Pancreas (tissue), 10 donors: ENCODE results near the gene CHID1. TPM values are rescaled to one million over a fixed set of nuclear protein-coding genes. Genes with fewer than 3 reads are reported as not detected.

Experiments used
- ATAC-seq, 4 donors: fragments of 200-7000 bp; cut with Tn5 transposase; one replicate each; pipeline versions ENCODE4 v1.8.0 to v1.9.1; 2020; ENCODE audit warnings: mild to moderate bottlenecking in 4 of 4, moderate library complexity in 4 of 4
- DNase-seq, 6 donors: peaks; one replicate each; pipeline ENCODE4 v3.0.0-alpha.2; 2020
- FAIRE-seq: peaks from 2 replicates; lab custom pipeline; 2012; peaks lifted over from hg19 to GRCh38; lab: Jason Lieb, UNC
- H3K27ac ChIP-seq, 4 donors: fragments of 200-600 bp; sonication (generic); 1 replicate in 3 of 4; 2 replicates in 1 of 4; pipeline versions ENCODE4 v1.5.0 to v1.8.0; 2020
- H3K27me3 ChIP-seq, 4 donors: fragments of 200-600 bp; one replicate each; pipeline ENCODE4 v1.8.0; 2021
- H3K36me3 ChIP-seq, 3 donors: fragments of 200-600 bp; sonication (generic) in 1 of 3; one replicate each; pipeline versions ENCODE4 v1.5.0 to v1.8.0; 2020 to 2021
- H3K4me1 ChIP-seq, 3 donors: fragments of 200-600 bp; one replicate each; pipeline ENCODE4 v1.8.0; 2021
- H3K4me3 ChIP-seq, 4 donors: fragments of 200-600 bp; sonication (generic) in 2 of 4; one replicate each; pipeline versions ENCODE4 v1.5.0 to v1.8.0; 2020 to 2021
- H3K9me3 ChIP-seq, 4 donors: fragments of 200-600 bp; one replicate each; pipeline ENCODE4 v1.8.0; 2021
- WGBS, 2 donors: extraction: QIAGEN DNeasy Blood & Tissue Kit; methylation state at CpG; one replicate each; pipeline ENCODE4 v1.1.7; 2013; 5-methylcytosine and 5-hydroxymethylcytosine counted together
- intact Hi-C, 3 donors: fragments of 100-400 bp; cut with DNase I; formaldehyde crosslinking; loops; one replicate each; pipeline versions ENCODE4 v1.11.1 to v1.14.2; 2022
- polyA plus RNA-seq, 2 donors: library from polyadenylated mRNA; stranded (reverse); fragments of 200-250 nt; gene quantifications; one replicate each; pipeline ENCODE4 v1.2.3, GENCODE V29; 2013
- total RNA-seq, 6 donors: library from RNA; stranded (reverse); fragmentation: NEBNext Ultra II Directional in 4 of 6; extraction: Animal tissue kit (Norgen Biotek cat#: 25700) in 4 of 6; gene quantifications; one replicate each; pipeline versions ENCODE4 v1.2.1 to v1.2.4, GENCODE V29; 2021 to 2023
- TF ChIP-seq, protein P1 (sequence below), 4 donors: fragments of 200-600 bp; sonication (generic) in 3 of 4; IDR thresholded peaks; one replicate each; pipeline versions ENCODE4 v1.5.0 to v1.8.0; 2021; ENCODE audit warnings: antibody characterized with exemption in 4 of 4
- donor health status: healthy with polysubstance abuse.
- donor health status: DM: no; HTN: no; CAD: no; lungs with moderate emphysema.
- donor health status: DM: no; HTN: no; CAD: no.
- donor health status: control.
- donor health status: control.
- donor health status: Bipolar disorder and iron deficiency.
- donor health status: DM: yes; HTN: yes; CAD: no.
- donor health status: DM: no; HTN: no; CAD: no.
- donor health status: DM: no; HTN: no; CAD: no.
- donor health status: DM: yes; HTN: yes; CAD: no.

The CHID1 gene
- total and polyA plus RNA-seq, 8 donors: 41.7 to 86.0 (median 62.1) TPM

DNA sequence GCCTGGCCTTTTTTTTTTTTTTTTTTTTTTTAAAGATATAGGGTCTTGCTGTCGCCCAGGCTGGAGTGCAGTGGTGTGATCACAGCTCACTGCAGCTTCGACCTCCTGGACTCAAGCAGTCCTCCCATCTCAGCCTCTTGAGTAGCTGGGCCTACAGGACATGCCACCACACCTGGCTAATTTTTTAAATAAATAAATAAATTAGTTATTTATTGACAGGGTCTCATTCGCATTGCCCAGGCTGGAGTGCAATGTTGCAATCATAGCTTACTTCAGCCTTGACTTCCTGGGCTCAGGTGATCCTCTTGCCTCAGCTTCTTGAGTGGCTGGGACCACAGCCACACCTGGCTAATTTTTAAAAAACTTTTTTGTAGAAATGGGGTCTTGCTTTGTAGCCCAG is 25.6 kb upstream of the CHID1 start:
- no peak for FAIRE-seq

DNA sequence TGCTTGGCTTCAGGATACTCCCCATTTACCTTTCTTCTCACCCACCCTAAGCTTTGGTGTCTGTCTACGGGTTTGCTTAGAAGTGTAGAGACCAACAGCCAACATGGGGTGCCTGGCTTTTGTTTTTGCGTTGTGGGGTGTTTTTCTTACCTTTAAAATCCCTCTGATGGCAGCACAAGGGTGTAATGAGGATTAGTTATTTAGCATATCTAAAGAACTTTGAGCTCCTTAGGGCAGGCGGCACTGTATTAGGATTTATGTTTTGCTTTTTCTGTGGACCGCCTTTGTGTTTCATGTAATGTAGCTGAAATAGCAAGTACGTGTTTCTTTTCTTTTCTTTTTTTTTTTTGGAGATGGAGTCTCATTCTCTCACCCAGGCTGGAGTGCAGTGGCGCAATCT is 23.9 kb upstream of the CHID1 start:
- Histone ChIP-seq H3K27ac (no peak overlapping the region), H3K4me3 (no peak overlapping the region), H3K27me3 (no peaks in the 10 kb centered on the region), H3K9me3 (no peaks in the 10 kb centered on the region), H3K4me1 (peaks cover 8 to 15% (median 10%) of the 10 kb centered on the region in 3 donors), H3K36me3 (no peaks in the 10 kb centered on the region)
- WGBS, 2 donors: 81 to 82% methylated on average over 6 of the region's 6 CpGs
- intact Hi-C loops: no loop called here
- FAIRE-seq (no peak), DNase-seq (no peak), ATAC-seq (no peak)
- TF ChIP-seq, protein P1, sequence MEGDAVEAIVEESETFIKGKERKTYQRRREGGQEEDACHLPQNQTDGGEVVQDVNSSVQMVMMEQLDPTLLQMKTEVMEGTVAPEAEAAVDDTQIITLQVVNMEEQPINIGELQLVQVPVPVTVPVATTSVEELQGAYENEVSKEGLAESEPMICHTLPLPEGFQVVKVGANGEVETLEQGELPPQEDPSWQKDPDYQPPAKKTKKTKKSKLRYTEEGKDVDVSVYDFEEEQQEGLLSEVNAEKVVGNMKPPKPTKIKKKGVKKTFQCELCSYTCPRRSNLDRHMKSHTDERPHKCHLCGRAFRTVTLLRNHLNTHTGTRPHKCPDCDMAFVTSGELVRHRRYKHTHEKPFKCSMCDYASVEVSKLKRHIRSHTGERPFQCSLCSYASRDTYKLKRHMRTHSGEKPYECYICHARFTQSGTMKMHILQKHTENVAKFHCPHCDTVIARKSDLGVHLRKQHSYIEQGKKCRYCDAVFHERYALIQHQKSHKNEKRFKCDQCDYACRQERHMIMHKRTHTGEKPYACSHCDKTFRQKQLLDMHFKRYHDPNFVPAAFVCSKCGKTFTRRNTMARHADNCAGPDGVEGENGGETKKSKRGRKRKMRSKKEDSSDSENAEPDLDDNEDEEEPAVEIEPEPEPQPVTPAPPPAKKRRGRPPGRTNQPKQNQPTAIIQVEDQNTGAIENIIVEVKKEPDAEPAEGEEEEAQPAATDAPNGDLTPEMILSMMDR (IDR thresholded peaks at IDR 0.05): no peak

More for the DNA sequence above, 25.6 kb upstream of the CHID1 start:
- Histone ChIP-seq H3K27me3 (no peaks in the 10 kb centered on the region), H3K4me3 (no peak overlapping the region), H3K27ac (peak overlapping the region in 2 of 4 donors; percentile 30 to 31), H3K4me1 (peaks cover 9 to 12% (median 10%) of the 10 kb centered on the region in 3 donors), H3K36me3 (no peaks in the 10 kb centered on the region), H3K9me3 (no peaks in the 10 kb centered on the region)
- WGBS, 2 donors: 59 to 66% methylated on average over 3 of the region's 3 CpGs
- ATAC-seq: peak; percentile 39 to 57 (median 46)
- intact Hi-C loops: no loop called here
- DNase-seq: peak in 1 of 6 donors; percentile 13
- TF ChIP-seq, protein P1 (IDR thresholded peaks at IDR 0.05): no peak

DNA sequence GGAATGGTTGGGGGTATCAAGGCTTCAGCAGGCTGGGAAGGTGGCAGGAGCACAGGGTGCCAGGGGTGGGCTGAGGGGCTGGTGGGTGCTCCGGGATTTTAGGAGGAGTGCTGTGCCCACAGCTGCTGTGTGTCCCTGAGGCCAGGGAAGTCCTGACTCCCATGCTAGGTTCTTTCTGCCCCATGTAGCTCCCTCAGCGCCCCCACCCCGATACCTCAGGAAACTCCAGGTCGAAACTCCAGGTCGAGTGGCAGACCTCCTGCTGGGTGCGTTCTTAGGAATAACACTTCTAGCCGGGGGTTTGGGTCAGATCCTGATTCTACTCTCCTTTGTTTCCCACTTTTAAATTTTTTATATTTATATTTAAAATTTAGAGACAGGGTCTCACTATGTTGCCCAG is 23.3 kb upstream of the CHID1 start:
- Histone ChIP-seq H3K27ac (peak overlapping the region in 1 of 4 donors; percentile 22), H3K4me3 (no peak overlapping the region), H3K4me1 (peaks cover 3 to 15% (median 9%) of the 10 kb centered on the region in 3 donors), H3K36me3 (no peaks in the 10 kb centered on the region), H3K9me3 (no peaks in the 10 kb centered on the region), H3K27me3 (no peaks in the 10 kb centered on the region)
- DNase-seq: peak in 1 of 6 donors; percentile 27
- ATAC-seq: no peak
- intact Hi-C loops: no loop called here
- 84% methylated on average over 7 of the region's 7 CpGs for WGBS, 2 donors
- FAIRE-seq: no peak
- TF ChIP-seq, protein P1 (IDR thresholded peaks at IDR 0.05): no peak

DNA sequence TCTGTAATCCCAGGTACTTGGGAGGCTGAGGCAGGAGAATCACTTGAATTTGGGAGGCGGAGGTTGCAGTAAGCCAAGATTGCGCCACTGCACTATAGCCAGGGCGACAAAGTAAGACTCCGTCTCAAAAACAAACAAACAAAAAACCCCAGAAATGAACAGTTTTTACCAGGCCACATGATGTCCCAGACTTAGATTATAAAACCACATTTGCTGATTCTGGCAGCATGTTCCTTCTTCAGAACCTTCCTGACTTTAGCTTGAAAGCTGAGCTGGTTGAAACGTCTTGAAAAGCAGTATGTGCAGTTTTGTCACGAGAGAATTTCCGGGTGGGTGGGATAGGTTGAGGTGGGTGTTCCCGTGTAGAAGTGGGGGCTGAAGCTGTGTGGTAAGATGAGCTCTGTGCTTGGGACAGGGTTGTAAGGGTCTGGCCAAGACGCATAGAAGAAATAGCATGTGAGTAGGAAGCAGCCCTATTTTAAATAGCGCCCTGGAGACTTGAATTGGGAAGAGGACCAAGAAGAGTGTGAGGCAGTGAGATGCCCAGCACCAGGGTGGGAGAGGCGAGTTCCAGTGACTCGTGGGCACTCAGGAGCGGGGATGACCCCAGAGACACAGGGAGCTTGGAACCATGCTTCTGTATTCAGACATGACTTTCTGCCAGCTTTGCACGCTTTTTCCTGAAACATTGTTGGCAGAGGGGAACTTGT is 22.7 kb upstream of the CHID1 start:
- intact Hi-C loops: no loop called here
- ATAC-seq (peak in 2 of 4 donors; percentile 13 to 42), FAIRE-seq (no peak), DNase-seq (peak in 1 of 6 donors; percentile 20)
- Histone ChIP-seq H3K27ac (peak overlapping the region in 2 of 4 donors; percentile 22 to 47), H3K9me3 (no peaks in the 10 kb centered on the region), H3K27me3 (no peaks in the 10 kb centered on the region), H3K4me3 (no peak overlapping the region), H3K4me1 (peaks cover 3 to 21% (median 14%) of the 10 kb centered on the region in 3 donors), H3K36me3 (no peaks in the 10 kb centered on the region)
- WGBS, 2 donors: 66 to 67% methylated on average over 14 of the region's 14 CpGs
- TF ChIP-seq, protein P1 (IDR thresholded peaks at IDR 0.05): no peak

DNA sequence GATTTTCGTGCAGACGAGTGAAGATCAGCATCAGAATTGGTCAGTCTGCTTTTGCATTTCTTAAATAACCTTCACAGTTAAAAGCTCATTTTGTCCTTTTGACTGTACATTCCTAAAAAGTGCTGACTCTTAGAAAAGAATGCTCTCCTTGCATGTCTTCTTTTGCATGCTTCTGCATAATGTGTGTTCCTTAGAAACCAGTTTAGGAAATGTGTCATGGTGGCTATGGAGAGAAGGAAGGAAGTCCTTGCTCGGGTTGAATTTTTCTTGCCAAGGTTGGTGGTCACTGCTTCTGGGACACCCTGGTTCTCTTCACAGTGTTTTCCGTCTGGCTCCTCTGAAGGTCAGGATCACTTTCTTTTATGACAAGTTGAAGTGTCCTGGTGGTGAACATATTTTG is 21.8 kb upstream of the CHID1 start:
- H3K36me3 ChIP-seq: no peaks in the 10 kb centered on the region
- no peaks in the 10 kb centered on the region for H3K9me3 ChIP-seq
- H3K4me1 ChIP-seq: peaks cover 3 to 23% (median 22%) of the 10 kb centered on the region in 3 donors
- H3K27ac ChIP-seq: peak overlapping the region in 3 of 4 donors; percentile 10 to 47 (median 22)
- no peaks in the 10 kb centered on the region for H3K27me3 ChIP-seq
- TF ChIP-seq, protein P1 (IDR thresholded peaks at IDR 0.05): no peak
- H3K4me3 ChIP-seq: no peak overlapping the region
- intact Hi-C loops: no loop called here
- WGBS, 2 donors: 71 to 81% methylated on average over 4 of the region's 4 CpGs
- DNase-seq (no peak), ATAC-seq (peak in 2 of 4 donors; percentile 49 to 62), FAIRE-seq (no peak)
